ENCODE data around the gene ZC3H12A. TPM values are rescaled to one million over a fixed set of nuclear protein-coding genes. Genes with fewer than 3 reads are reported as not detected.

ZC3H12A gene
- total RNA-seq = 4.2 TPM
- long read RNA-seq, partial matches to known transcripts = 2 of 5 reads
- long read RNA-seq, other reads (novel, unspliced or antisense) = 1 of 5 reads

- intact Hi-C loops (cut with DNase I) = no loop called here
These were observed at the start of gene ZC3H12A for GRCh38 chr1:37474046-37474696. Gene ZC3H12A, plus strand, starts transcription at chr1:37474580. Its CDS starts 917 bp downstream, at chr1:37475497.

GRCh38 chr1:37425221-37425620, 49.2 kb upstream of the ZC3H12A start:
- DNase-seq (no peak), ATAC-seq (ENCODE audit: poor library complexity) (no peak)
- intact Hi-C loops (cut with DNase I) = no loop called here

More at GRCh38 chr1:37474046-37474696, at the start of gene ZC3H12A:
- DNase-seq (peak; percentile 95), ATAC-seq (ENCODE audit: poor library complexity) (peak; percentile 94)

GRCh38 chr1:37429029-37429428, 45.4 kb upstream of the ZC3H12A start:
- DNase-seq (no peak), ATAC-seq (ENCODE audit: poor library complexity) (no peak)
- intact Hi-C loops (cut with DNase I) = no loop called here

- DNase-seq (no peak), ATAC-seq (ENCODE audit: poor library complexity) (no peak)
- intact Hi-C loops (cut with DNase I) = loop anchor here (10.0 kb wide), 1 partner anchor 876 kb away; no protein-coding TSS in a partner anchor
These were observed 44.0 kb upstream of the ZC3H12A start for GRCh38 chr1:37430103-37430985.

GRCh38 chr1:37432716-37433115, 41.7 kb upstream of the ZC3H12A start:
- DNase-seq (no peak), ATAC-seq (ENCODE audit: poor library complexity) (no peak)
- intact Hi-C loops (cut with DNase I) = loop anchor here (10.0 kb wide), 1 partner anchor 878 kb away; no protein-coding TSS in a partner anchor

GRCh38 chr1:37433171-37433570, 41.2 kb upstream of the ZC3H12A start:
- ATAC-seq (ENCODE audit: poor library complexity) (no peak), DNase-seq (no peak)
- intact Hi-C loops (cut with DNase I) = loop anchor here (10.0 kb wide), 1 partner anchor 878 kb away; no protein-coding TSS in a partner anchor

- DNase-seq (peak; percentile 84), ATAC-seq (ENCODE audit: poor library complexity) (peak; percentile 85)
- intact Hi-C loops (cut with DNase I) = loop anchor here (5.0 to 10.0 kb wide), 2 partner anchors 732 to 880 kb away; no protein-coding TSS in a partner anchor
These were observed 39.8 kb upstream of the ZC3H12A start for GRCh38 chr1:37434292-37435225.

- intact Hi-C loops (cut with DNase I) = loop anchor here (5.0 to 10.0 kb wide), 2 partner anchors 735 to 882 kb away; no protein-coding TSS in a partner anchor
- DNase-seq (no peak), ATAC-seq (ENCODE audit: poor library complexity) (no peak)
These were observed 37.3 kb upstream of the ZC3H12A start for GRCh38 chr1:37437087-37437486.

- intact Hi-C loops (cut with DNase I) = loop anchor here (5.0 to 10.0 kb wide), 2 partner anchors 736 to 883 kb away; no protein-coding TSS in a partner anchor
- DNase-seq (no peak), ATAC-seq (ENCODE audit: poor library complexity) (no peak)
These were observed 36.1 kb upstream of the ZC3H12A start for GRCh38 chr1:37438037-37438868.

GRCh38 chr1:37438869-37439343, 35.5 kb upstream of the ZC3H12A start:
- DNase-seq (no peak), ATAC-seq (ENCODE audit: poor library complexity) (no peak)
- intact Hi-C loops (cut with DNase I) = loop anchor here (5.0 to 10.0 kb wide), 2 partner anchors 737 to 884 kb away; no protein-coding TSS in a partner anchor

- ATAC-seq (ENCODE audit: poor library complexity) = no peak
- intact Hi-C loops (cut with DNase I) = loop anchor here (5.0 to 10.0 kb wide), 2 partner anchors 737 to 885 kb away; no protein-coding TSS in a partner anchor
- DNase-seq = no peak
These were observed 34.9 kb upstream of the ZC3H12A start for GRCh38 chr1:37439349-37439995.

- no peak for ATAC-seq (ENCODE audit: poor library complexity)
- intact Hi-C loops (cut with DNase I) = no loop called here
- no peak for DNase-seq
These were observed 32.9 kb upstream of the ZC3H12A start for GRCh38 chr1:37441490-37441889.

GRCh38 chr1:37442139-37442538, 32.2 kb upstream of the ZC3H12A start:
- intact Hi-C loops (cut with DNase I) = no loop called here
- DNase-seq (no peak), ATAC-seq (ENCODE audit: poor library complexity) (no peak)

GRCh38 chr1:37442644-37443043, 31.7 kb upstream of the ZC3H12A start:
- intact Hi-C loops (cut with DNase I) = no loop called here
- DNase-seq (no peak), ATAC-seq (ENCODE audit: poor library complexity) (no peak)

- intact Hi-C loops (cut with DNase I) = no loop called here
- ATAC-seq (ENCODE audit: poor library complexity) = no peak
These were observed 27.5 kb upstream of the ZC3H12A start for GRCh38 chr1:37446874-37447273.

GRCh38 chr1:37448185-37448584, 26.2 kb upstream of the ZC3H12A start:
- ATAC-seq (ENCODE audit: poor library complexity) (no peak), DNase-seq (no peak)
- intact Hi-C loops (cut with DNase I) = no loop called here

More at GRCh38 chr1:37446874-37447273, 27.5 kb upstream of the ZC3H12A start:
- no peak for DNase-seq
